Fibroblast of mammary gland (primary cell): ENCODE measurements around the gene SPRED1.
"Not testable (repeated sequence)": the region's sequence is repeated elsewhere in the genome, so short reads cannot be mapped to it uniquely, and the experiment has no call there.

Experiments used
- DNase-seq: peaks from one replicate; pipeline ENCODE4 v3.0.0-alpha.2; 2010; ENCODE audit warnings: low read depth
- H3K4me3 ChIP-seq: 2 replicates; pipeline ENCODE4 v1.5.1; 2011; ENCODE audit warnings: low read depth, mild to moderate bottlenecking, low read length, moderate library complexity; ENCODE audit not compliant: control insufficient read depth
- TF ChIP-seq, protein P1 (sequence below): conservative IDR thresholded peaks from 2 replicates; pipeline ENCODE4 v1.5.1; 2011; ENCODE audit warnings: low read depth, low read length, inconsistent platforms; ENCODE audit not compliant: control insufficient read depth, insufficient read depth

Gene SPRED1

DNA sequence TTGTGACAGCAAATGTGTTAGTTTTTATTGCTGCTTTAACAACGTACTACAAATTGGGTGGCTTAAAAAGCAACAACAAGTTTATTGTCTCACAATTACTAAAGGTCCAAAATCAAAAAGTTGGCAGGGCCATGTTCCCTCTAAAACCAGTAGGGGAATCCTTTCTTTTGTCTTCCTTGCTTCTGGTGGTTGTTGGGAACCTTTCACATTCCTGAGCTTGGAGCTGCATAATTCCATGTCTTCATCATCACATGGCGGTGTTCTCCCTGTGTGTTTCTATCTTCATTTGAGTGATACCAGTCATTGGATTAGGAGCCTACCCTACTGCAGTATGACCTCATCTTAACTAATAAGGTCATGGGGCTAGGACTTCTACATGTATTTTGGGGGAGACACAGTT lies 7.4 kb downstream of the SPRED1 start:
- no peak overlapping the region for H3K4me3 ChIP-seq
- DNase-seq: peak; percentile 46
- TF ChIP-seq, protein P1, sequence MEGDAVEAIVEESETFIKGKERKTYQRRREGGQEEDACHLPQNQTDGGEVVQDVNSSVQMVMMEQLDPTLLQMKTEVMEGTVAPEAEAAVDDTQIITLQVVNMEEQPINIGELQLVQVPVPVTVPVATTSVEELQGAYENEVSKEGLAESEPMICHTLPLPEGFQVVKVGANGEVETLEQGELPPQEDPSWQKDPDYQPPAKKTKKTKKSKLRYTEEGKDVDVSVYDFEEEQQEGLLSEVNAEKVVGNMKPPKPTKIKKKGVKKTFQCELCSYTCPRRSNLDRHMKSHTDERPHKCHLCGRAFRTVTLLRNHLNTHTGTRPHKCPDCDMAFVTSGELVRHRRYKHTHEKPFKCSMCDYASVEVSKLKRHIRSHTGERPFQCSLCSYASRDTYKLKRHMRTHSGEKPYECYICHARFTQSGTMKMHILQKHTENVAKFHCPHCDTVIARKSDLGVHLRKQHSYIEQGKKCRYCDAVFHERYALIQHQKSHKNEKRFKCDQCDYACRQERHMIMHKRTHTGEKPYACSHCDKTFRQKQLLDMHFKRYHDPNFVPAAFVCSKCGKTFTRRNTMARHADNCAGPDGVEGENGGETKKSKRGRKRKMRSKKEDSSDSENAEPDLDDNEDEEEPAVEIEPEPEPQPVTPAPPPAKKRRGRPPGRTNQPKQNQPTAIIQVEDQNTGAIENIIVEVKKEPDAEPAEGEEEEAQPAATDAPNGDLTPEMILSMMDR: no peak

DNA sequence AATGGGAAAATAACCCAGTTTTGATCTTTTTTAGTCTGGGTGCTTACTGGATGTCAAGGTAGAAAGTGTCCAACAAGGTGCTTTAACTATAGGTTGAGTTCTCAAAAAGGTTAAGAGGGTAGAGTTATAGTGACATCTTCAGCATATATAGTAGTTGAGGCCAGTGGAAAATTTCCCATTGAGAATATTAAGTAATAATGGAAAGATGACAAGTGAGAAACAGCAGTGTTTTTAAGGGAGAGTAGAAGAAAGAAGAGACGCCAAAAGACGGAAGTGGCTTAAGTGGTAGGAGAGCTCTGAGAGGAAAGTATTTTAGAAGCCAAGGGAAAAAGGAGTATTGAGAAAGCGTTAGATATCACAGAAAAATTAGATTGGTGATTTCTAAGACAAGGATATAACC lies 10.6 kb downstream of the SPRED1 start:
- no peak for DNase-seq
- no peak overlapping the region for H3K4me3 ChIP-seq

DNA sequence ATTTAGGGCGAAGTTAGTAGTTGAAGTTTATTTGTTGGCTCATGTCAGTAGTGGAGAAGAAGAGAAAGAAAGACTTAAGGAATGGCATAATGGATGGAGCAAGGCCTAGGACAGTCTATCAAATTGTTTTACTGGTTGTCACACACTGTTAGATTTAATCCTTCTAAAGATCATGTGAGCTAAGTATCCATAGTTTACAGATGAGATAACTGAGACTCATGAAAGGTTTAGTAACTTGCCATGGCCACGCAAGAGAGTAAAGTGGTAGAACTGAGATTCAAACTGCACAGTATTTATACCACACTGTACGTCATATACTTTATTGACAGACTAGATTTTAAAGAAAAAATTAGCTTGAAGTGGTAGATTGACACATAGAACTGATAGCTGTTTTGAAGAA lies 11.4 kb downstream of the SPRED1 start:
- no peak overlapping the region for H3K4me3 ChIP-seq
- peak; percentile 65 for DNase-seq
- TF ChIP-seq, protein P1: no peak

More for the DNA sequence above, 10.6 kb downstream of the SPRED1 start:
- TF ChIP-seq, protein P1: no peak

DNA sequence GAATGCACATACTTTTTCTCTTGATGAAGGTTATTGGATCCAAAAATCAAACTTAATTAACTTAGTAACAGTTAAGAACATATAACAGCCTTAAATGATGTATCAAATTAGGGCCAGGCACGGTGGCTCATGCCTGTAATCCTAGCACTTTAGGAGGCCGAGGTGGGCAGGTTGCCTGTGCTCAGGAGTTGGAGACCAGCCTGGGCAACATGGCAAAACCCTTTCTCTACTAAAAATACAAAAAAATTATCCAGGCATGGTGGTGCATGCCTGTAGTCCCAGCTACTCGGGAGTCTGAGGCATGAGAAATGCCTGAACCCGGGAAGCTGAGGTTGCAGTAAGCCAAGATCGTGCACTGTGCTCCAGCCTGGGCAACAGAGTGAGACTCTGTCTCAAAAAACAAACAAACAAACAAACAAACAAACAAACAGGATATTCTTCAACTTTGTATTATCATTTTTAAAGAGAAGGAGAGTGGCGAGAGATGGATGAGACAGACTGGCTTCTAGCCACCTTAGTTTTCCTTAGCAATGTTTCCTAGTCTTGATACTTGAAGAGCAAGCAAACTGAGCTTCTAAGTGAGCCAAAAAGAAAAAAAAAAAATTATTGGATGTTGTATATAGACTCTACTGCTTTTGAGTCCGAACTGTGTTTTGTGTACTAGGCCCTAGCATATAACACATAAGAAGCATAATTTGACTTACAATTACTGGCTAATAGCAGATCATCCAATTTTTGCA lies 13.8 kb downstream of the SPRED1 start:
- TF ChIP-seq, protein P1: no peak
- peak; percentile 60 for DNase-seq
- no peak overlapping the region for H3K4me3 ChIP-seq

DNA sequence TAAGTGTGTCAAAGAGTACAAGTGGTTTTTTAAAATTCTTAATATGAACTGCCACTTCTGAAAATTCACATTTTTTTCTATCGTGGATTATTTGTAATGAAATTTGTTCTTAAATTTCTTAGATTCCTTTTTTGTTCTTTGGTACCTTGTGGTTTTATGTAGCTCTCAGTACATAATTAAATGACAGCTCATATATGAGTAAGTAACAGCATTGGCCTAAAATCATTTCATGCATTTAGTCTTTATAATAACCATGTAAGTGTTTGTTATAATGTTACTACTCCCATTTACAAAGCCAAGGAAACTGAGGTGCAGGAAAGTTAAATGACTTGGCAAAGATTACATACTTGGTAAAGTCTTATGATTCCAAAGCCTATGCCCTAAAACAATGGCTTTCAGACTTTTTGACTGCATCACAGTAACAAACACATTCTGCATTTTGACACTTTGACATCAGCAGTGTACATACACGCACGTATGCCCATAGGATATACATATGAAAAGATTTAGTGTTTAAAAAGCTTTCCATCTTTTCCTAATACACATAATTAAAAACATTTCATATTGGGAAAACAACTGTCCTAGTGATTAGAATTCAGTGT lies 14.9 kb downstream of the SPRED1 start:
- TF ChIP-seq, protein P1: no peak
- no peak for DNase-seq
- H3K4me3 ChIP-seq: no peak overlapping the region

DNA sequence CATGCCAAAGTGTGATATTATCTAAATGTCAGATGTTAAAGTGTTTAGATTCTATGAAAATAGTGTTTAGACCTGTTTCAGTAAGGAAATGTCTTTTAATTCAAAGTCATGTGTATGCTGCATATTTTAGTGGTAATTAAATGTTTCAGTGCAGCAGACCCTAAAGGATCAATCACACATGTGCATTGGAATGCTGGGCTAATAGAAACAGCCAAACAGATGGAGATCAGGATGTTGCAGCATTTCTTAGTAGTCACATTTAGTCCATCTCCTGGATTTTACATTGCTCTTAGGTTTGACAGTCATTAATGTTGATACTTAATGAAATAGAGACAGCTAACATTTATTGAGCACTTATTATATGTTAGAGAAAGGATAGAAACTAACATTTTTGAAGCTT lies 18.5 kb downstream of the SPRED1 start:
- no peak overlapping the region for H3K4me3 ChIP-seq
- TF ChIP-seq, protein P1: no peak
- no peak for DNase-seq

DNA sequence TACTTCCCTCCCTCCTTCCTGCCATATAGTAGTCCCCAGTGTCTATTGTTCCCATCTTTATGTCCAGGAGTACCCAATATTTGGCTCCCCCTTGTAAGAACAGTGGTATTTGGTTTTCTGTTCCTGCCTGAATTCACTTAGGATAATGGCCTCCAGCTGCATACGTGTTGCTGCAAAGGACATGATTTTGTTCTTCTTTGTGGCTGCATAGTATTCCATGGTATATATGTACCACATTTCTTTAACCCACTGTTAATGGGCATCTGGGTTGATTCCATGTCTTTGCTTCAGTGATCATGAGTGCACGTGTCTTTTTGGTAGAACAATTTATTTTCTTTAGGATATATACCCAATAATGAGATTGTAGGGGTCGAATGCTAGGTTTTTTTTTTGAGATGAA lies 19.3 kb downstream of the SPRED1 start:
- TF ChIP-seq, protein P1: no peak

DNA sequence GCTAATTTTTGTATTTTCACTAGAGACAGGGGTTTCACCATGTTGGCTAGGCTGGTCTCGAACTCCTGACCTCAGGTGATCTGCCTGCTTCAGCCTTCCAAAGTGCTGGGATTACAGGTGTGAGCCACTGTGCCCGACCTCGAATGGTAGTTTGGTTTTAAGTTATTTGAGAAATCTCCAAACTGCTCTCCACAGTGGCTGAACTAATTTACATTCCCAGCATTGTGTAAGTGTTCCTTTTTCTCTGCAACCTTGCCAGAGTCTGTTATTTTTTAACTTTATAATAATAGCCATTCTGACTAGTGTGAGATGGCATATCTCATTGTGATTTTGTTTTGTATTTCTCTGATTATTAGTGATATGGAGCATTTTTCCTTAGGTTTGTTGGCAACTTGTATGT lies 19.8 kb downstream of the SPRED1 start:
- not testable (repeated sequence) for DNase-seq, H3K4me3 ChIP-seq

More for the DNA sequence above, 19.3 kb downstream of the SPRED1 start:
- no peak for DNase-seq
- no peak overlapping the region for H3K4me3 ChIP-seq
